Stimulated activated CD4-positive, alpha-beta T cell treated with anti-CD3 and anti-CD28 coated beads, Interleukin-4, amount 100 ng/mL, for 24 hours (primary cell): ENCODE measurements around the gene KCNJ1.
A peak's percentile ranks its signal among the peaks of the same experiment; 100 is the strongest.

ENCODE experiments used
- DNase-seq: peaks from one replicate; pipeline ENCODE4 v3.0.0-alpha.2; 2020

Gene KCNJ1

GRCh38 chr11:128881221-128881620 lies 14.1 kb upstream of the KCNJ1 start:
- DNase-seq: no peak

- DNase-seq: no peak
These were observed 12.7 kb upstream of the KCNJ1 start for GRCh38 chr11:128879817-128880216.

GRCh38 chr11:128878455-128878854 lies 11.4 kb upstream of the KCNJ1 start:
- no peak for DNase-seq

GRCh38 chr11:128877726-128878125 lies 10.6 kb upstream of the KCNJ1 start:
- no peak for DNase-seq

GRCh38 chr11:128876133-128876650 lies 9.1 kb upstream of the KCNJ1 start:
- no peak for DNase-seq

DNA sequence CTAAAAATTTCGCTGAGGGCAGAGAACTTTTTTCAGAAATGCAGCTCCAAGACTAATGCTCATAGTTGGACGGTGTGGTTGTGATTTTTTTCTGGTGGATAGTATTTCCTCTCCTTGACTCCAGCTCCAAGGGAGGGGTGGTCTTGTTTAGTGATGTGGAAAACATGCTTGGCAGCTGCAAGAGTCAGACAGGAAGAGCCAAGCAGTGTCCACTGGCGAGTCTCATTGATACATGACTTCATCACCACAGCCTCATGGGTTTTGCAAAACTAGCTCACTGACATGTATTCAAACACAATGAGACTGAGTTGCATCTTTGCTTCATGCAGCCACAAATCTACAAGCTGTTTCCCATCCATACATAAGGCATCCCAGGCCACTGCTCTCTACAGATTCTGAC lies 7.3 kb upstream of the KCNJ1 start:
- no peak for DNase-seq

- DNase-seq: no peak
These were observed 5.5 kb upstream of the KCNJ1 start for GRCh38 chr11:128872594-128872993.

GRCh38 chr11:128872094-128872493 lies 5.0 kb upstream of the KCNJ1 start:
- no peak for DNase-seq

- no peak for DNase-seq
These were observed 4.1 kb upstream of the KCNJ1 start for GRCh38 chr11:128871168-128871610.

DNA sequence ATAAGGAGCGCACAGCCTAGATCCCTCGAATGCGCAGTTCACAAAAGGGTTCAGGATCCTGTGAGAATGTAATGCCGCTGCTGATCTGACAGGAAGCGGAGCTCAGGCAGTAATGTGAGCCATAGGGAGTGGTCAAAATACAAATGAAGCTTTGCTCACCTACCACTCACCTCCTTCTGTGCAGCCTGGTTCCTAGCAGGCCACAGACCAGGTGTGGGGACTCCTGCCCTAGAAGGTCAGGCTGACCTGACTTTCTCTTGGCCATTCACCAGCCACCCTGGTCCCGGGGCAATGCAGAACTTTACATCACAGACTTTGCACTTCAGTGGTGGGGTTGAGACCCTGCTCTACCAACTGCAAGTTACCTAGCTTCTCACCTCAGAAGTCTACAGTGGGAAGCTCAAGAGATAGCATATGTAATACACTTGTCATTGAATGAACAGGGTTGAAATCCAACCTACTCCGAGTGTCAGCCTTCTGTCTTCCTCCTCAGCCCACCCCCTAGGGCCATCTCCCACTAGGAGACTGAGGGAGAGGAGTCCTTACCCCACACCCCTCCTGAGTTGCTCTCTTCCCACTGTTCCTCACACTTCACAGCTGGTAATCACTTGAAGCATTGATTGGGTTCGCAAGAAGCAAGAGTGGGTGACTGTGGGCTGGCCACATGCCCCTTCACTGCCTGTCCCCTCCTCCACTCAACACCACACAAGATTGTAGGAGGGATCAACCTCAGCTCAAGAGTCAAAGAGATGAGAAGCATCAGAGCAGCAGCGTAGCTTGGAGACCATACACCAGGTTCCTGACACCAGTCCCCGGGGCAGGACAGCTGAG lies 2.0 kb upstream of the KCNJ1 start:
- no peak for DNase-seq

DNA sequence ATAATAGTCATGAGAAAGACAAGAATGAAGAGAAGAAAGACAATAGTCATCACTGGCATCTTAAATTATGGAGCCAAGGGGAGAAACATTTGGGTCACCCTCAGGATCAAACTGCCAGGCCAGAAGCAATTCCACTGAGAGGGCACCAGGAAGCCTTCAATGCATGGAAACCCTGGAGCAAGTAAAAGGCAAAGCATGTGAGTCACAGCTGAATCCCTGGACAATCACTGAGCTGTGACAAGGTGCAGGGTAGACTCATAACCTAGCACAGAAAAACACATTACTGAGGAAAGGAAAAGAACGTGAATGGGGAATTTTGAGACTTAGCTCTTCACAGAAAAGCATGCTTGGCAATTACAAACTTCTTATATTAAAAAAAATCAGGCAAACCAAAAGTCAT lies 1.6 kb downstream of the KCNJ1 start:
- no peak for DNase-seq

GRCh38 chr11:128862908-128863660 lies 4.0 kb downstream of the KCNJ1 start:
- DNase-seq: no peak

DNA sequence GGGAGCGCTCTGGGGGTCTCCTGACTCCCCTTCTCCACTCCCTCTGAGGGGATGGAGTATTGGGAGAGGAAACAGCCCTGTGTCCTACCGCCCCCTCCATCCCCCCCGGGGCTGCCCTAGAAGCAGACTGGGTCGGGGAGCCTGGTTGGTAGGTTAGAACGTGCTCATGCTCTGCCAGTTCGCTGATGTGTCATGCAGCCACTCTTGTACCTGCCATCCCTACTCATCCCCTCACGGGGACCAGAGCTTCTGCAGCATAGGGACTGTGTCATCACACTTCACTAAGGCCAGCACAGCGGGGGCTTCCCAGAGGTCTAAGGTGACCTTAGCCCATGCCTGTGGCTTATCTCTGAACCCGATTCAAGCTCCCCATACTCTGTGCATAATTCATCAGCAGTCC lies 4.7 kb downstream of the KCNJ1 start:
- no peak for DNase-seq

GRCh38 chr11:128860571-128861361 lies 6.3 kb downstream of the KCNJ1 start:
- DNase-seq: no peak

- DNase-seq: peak; percentile 77
These were observed 7.3 kb downstream of the KCNJ1 start for GRCh38 chr11:128859563-128860441.

- no peak for DNase-seq
These were observed 9.8 kb downstream of the KCNJ1 start for GRCh38 chr11:128857341-128857740.

GRCh38 chr11:128856241-128856640 lies 10.9 kb downstream of the KCNJ1 start:
- no peak for DNase-seq

- no peak for DNase-seq
These were observed 12.3 kb downstream of the KCNJ1 start for GRCh38 chr11:128854841-128855240.

DNA sequence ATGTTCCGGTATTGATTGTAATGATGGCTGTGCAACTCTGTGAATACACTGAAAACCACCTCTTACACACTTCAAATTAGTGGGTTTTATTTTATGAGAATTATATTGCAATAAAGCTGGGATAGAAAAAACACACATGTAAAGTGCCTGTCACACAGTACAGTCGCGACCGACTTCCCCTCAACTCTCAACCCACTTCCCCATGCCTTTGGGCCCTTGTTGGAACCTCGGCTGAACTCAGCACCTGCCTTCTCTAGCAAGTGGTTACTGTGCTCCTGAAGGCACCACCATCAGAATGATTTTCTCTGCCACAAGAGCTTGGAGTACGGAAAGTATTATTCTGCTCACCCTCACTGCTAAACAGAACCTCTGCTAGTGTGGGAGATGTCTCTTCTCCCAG lies 13.5 kb downstream of the KCNJ1 start:
- DNase-seq: no peak

DNA sequence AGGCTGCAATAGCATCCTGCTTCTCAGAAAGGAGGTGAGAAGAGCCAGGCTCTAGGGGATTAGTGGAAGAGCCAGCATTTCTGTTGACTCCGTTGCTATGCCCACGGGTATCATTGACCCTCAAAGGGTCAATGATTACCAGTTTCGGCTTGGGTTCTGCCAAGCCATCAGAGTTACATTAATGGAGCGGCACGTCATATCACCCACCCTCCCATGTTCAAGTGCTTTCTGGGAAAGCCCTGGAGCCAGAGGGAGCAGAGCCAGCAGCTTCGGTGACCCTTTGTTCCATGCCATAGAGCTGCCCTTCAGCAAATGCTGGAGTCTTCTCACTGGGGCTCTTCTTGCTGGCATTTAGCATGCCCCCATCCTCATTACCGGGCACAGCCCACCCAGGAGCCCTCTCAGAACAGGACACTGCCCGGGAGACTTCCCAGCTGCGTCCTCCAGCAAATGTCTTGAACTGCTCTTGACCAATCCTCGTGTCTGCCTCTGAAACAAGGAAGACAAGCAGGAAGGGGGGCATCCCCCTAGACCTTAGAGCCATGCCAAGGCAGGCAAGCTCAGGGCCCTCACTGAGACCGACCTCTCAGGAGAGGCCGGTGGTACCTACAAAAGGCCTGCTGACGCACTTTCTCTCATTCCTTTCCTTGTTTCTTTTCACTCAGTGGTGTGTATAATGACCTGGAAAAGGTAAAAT lies 14.6 kb downstream of the KCNJ1 start:
- no peak for DNase-seq

GRCh38 chr11:128848815-128849455 lies 18.2 kb downstream of the KCNJ1 start:
- DNase-seq: peak; percentile 69
